NB4 (cell line): ENCODE data around the gene NUP98.

Experiments
- DNase-seq: peaks from one replicate; pipeline ENCODE4 v3.0.0; 2010; ENCODE audit warnings: low read depth
- H3K4me3 ChIP-seq: one replicate; pipeline ENCODE4 v1.5.1; 2011; ENCODE audit warnings: mild to moderate bottlenecking, low read depth, low read length, moderate library complexity
- MYC ChIP-seq: IDR thresholded peaks from 2 replicates; pipeline ENCODE4 v1.6.1; 2011; ENCODE audit warnings: low read depth, low read length
- POLR2A ChIP-seq: IDR thresholded peaks from 2 replicates; pipeline ENCODE4 v1.6.1; 2011; ENCODE audit warnings: mild to moderate bottlenecking; ENCODE audit not compliant: insufficient read length; ENCODE audit errors: extremely low read depth
- TF ChIP-seq, protein P1 (sequence below): IDR thresholded peaks from one replicate; pipeline ENCODE4 v1.5.1; 2012; ENCODE audit warnings: low read depth, low read length
- TF ChIP-seq, protein P2 (sequence below): IDR thresholded peaks from 2 replicates; pipeline ENCODE4 v1.6.1; 2011; ENCODE audit warnings: low read depth, low read length

The NUP98 gene

DNA sequence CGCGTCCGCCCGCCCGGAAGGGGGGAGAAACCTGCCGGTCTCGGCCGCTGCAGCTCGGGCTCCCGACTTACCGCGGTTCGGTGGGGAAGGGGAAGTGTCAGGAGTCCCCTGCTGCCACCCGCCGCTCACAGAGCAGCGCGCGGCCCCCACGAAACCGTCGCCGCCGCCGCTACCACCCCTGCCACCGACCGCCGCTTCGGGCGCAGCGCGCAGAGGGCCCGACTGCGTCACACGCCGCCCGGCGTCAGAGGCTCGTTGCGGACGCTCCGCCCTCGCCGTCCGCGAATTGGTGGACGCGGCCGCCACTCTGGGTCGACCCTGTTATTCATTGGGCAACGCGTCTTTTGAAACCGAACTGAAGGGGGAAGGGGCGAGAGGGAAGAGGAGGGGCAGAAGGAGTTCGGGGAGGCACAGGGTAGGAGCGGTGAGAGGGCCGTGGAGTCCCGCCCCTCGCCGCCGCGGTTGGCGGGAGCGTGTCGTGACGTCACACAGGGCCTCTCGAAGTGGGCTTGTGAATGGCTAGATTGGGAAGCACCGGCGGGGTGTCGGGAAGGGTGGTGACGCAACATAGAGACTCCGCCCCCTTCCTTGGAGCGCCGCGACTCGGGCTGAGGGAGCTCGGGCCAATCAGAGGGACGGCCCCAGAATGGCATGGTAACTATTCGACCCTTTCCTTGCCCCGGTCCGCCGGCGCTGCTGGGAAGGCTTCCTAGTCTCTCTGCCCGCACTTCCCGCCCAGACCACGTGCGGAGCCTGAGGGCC lies at the start of gene NUP98:
TSS of gene NUP98 (minus strand) at position 226 of the 762 bp plus-strand sequence. CDS start 15,437 bp downstream, outside the sequence.
- peak within 1 kb of the TSS; percentile 89 for H3K4me3 ChIP-seq
- peak; percentile 96 for TF ChIP-seq MYC
- peak; percentile 84 for TF ChIP-seq POLR2A
- TF ChIP-seq, protein P1, sequence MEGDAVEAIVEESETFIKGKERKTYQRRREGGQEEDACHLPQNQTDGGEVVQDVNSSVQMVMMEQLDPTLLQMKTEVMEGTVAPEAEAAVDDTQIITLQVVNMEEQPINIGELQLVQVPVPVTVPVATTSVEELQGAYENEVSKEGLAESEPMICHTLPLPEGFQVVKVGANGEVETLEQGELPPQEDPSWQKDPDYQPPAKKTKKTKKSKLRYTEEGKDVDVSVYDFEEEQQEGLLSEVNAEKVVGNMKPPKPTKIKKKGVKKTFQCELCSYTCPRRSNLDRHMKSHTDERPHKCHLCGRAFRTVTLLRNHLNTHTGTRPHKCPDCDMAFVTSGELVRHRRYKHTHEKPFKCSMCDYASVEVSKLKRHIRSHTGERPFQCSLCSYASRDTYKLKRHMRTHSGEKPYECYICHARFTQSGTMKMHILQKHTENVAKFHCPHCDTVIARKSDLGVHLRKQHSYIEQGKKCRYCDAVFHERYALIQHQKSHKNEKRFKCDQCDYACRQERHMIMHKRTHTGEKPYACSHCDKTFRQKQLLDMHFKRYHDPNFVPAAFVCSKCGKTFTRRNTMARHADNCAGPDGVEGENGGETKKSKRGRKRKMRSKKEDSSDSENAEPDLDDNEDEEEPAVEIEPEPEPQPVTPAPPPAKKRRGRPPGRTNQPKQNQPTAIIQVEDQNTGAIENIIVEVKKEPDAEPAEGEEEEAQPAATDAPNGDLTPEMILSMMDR = no peak
- TF ChIP-seq, protein P2, sequence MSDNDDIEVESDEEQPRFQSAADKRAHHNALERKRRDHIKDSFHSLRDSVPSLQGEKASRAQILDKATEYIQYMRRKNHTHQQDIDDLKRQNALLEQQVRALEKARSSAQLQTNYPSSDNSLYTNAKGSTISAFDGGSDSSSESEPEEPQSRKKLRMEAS = peak; percentile 98
- DNase-seq = peak; percentile 100

DNA sequence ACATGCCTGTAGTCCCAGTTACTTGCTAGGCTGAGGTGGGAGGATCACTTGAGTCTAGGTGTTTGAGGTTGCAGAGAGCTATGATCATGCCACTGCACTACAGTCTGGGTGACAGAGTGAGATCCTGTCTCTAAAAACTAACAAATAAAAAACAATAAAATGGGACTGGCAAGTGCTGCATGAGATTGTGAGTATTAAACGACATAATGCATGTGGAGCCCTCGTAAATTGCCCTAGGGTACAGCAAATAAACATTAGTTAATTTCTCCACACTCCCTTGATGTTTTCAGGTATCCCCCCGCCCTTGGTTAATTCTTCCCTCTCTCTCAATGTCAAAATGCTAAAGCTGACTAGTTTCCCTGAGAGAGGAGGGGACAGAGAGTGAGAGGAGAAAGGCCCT lies 48.3 kb upstream of the NUP98 start:
- no peak overlapping the region for H3K4me3 ChIP-seq
- no peak for TF ChIP-seq MYC
- TF ChIP-seq, protein P1 = no peak
- TF ChIP-seq POLR2A = no peak
- TF ChIP-seq, protein P2 = no peak
- no peak for DNase-seq

DNA sequence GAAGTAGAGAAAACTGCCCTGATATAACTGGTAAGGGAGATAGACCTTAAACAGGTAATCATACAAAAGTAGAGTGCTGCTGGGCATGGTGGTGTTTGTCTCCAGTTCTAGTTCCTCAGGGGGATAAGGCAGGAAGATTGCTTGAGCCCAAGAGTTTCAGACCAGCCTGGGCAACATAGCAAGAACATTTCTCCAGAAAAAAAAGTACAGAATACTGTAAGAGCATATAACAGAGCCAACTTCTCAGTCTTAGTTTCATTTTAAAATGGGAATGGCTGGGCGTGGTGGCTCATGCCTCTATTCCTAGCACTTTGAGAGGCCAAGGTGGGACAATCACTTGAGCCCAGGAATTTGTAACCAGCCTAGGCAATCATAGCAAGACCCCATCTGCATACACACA lies 47.9 kb upstream of the NUP98 start:
- TF ChIP-seq, protein P2 = no peak
- TF ChIP-seq POLR2A (no peak), MYC (no peak)
- TF ChIP-seq, protein P1 = no peak
- DNase-seq = no peak
- no peak overlapping the region for H3K4me3 ChIP-seq

DNA sequence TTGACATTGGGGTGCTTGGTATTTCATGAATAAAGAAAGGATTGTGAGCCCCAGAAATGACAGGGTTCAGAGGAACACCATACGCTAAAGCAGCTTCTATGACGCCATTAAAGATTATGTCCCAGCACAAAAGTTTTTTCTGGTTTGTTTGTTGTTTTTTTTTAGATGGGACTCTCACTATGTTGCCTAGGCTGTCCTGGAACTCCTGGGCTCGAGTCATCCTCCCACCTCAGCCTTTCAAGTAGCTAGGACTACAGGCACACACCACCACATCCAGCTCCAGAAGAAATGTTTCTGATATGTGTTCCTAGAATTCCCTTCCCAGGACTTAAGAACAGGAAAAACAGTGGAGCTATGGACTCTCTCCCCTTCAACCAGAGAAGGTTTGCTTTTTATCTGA lies 46.0 kb upstream of the NUP98 start:
- TF ChIP-seq, protein P1 = no peak
- TF ChIP-seq, protein P2 = no peak
- TF ChIP-seq POLR2A (no peak), MYC (no peak)
- DNase-seq = no peak
- no peak overlapping the region for H3K4me3 ChIP-seq

DNA sequence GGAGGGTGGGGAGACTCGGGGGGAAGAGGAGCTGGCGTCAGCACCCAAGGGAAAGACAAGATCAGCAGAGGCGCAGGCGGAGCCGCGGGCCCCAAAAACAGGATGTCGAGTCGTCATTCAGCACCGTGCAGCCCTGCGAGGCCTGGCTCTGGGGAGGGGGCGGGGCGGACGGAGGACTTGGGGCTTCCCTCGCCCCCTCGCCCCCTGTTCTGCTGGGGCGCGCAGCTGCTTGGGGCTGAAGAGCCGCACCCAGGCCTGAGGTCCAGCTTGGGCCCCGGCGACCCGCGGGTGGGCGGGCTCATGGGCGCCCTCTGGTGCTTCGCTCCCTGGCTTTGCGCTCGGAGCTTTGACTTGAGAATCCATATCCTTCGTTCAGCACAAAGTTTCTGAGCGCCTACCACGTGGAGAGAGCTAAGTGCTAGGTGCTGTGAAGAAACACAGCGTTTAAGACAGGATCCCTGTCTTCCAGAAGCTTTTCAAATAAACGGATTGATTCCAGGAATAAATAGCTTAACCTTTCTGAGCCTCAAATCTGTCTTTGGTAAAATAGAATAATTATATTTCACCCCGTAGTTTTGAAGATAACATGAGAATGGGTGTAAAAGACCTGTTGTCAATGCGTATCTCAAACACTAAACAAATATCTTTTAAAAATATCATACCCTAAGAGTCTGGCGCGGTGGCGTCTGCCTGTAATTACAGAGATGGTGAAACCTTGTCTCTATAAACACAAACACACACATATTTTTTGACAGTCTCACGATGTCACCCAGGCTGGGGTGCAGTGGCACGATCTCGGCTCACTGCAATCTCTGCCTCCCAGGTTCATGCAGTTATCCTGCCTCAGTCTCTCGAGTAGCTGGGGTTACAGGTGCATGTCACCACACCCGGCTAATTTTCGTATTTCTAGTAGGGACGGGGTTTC lies 44.3 kb upstream of the NUP98 start:
- peak overlapping the region; percentile 57 for H3K4me3 ChIP-seq
- TF ChIP-seq, protein P2 = peak; percentile 93
- TF ChIP-seq POLR2A (no peak), MYC (peak; percentile 90)
- TF ChIP-seq, protein P1 = peak; percentile 58
- DNase-seq = peak; percentile 98
